Immature natural killer cell (primary cell): ENCODE measurements around the gene CHRNA4. TPM values are rescaled to one million over a fixed set of nuclear protein-coding genes. Genes with fewer than 3 reads are reported as not detected.

Source experiments
- DNase-seq, 3 donors: peaks; one replicate each; pipeline ENCODE4 v3.0.0; 2022; ENCODE audit warnings: mixed read lengths in 1 of 3
- H3K27ac Mint-ChIP-seq, 6 donors: one replicate each; pipeline ENCODE4 v1.8.0; 2020; ENCODE audit warnings: mixed read lengths in 6 of 6, mild to moderate bottlenecking in 5 of 6, inconsistent platforms in 4 of 6, moderate library complexity in 3 of 6
- H3K27me3 Mint-ChIP-seq, 3 donors: one replicate each; pipeline ENCODE4 v1.8.0; 2020 to 2021; ENCODE audit warnings: low read depth in 3 of 3, mild to moderate bottlenecking in 3 of 3, mixed read lengths in 3 of 3, moderate library complexity in 3 of 3, inconsistent platforms in 1 of 3
- H3K36me3 Mint-ChIP-seq, 3 donors: one replicate each; pipeline ENCODE4 v1.8.0; 2020; ENCODE audit warnings: mixed read lengths in 3 of 3, inconsistent platforms in 2 of 3, mild to moderate bottlenecking in 2 of 3
- H3K4me1 Mint-ChIP-seq, 2 donors: one replicate each; pipeline ENCODE4 v1.8.0; 2020; ENCODE audit warnings: inconsistent platforms in 2 of 2, mild to moderate bottlenecking in 2 of 2, mixed read lengths in 2 of 2, moderate library complexity in 1 of 2
- H3K4me3 Mint-ChIP-seq, 5 donors: one replicate each; pipeline ENCODE4 v1.8.0; 2020; ENCODE audit warnings: mild to moderate bottlenecking in 5 of 5, mixed read lengths in 5 of 5, inconsistent platforms in 3 of 5, moderate library complexity in 3 of 5
- H3K9me3 Mint-ChIP-seq, 6 donors: one replicate each; pipeline ENCODE4 v1.8.0; 2020; ENCODE audit warnings: mild to moderate bottlenecking in 6 of 6, mixed read lengths in 6 of 6, inconsistent platforms in 4 of 6, moderate library complexity in 3 of 6
- polyA plus RNA-seq, 3 donors: library from polyadenylated mRNA; unstranded; fragments of 300-500 nt; fragmentation: Illumina TruSeq; gene quantifications; one replicate each; pipeline ENCODE4 v1.2.3, GENCODE V29; 2021

The CHRNA4 gene
- polyA plus RNA-seq, 3 donors from 2014 or later, result not detected

GRCh38 chr20:63368151-63368550 lies 7.0 kb upstream of the CHRNA4 start:
- Mint-ChIP-seq H3K27ac (no peak overlapping the region), H3K36me3 (no peaks in the 10 kb centered on the region), H3K9me3 (no peaks in the 10 kb centered on the region), H3K4me1 (no peaks in the 10 kb centered on the region), H3K4me3 (no peak overlapping the region), H3K27me3 (peaks cover 1 to 5% (median 5%) of the 10 kb centered on the region in 3 donors)
- no peak for DNase-seq

DNA sequence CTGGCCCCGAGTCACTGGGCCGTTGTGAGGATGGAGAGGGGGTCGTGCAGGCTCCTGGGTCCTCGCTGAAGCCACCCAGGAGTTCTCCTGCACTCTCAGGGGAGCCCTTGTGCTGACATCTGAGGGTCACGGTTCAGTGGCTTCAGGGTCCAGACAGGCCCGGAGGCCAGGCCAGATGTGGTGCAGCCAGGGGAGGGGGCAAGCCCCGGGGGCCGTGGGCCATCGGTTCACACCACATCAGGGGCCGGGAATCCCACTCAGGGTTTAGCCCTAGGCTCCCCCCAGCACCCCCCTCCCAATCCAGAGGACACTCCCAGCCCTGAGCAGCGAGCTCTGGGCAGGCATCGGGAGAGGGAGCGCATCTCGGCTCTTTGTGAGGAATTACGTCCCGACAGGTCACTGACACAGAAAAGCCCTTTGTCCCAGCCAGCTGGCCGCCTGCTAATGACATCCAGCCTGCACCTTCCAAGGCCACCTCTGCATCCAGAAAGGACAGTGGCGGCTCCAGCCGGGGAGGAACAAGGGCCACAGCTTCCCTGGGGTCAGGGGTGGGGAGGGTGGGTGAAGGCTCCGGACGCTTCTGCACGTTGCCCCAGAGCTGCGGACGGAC lies 6.4 kb upstream of the CHRNA4 start:
- Mint-ChIP-seq H3K4me1 (peaks cover 0 to under 1% of the 10 kb centered on the region in 2 donors), H3K4me3 (no peak overlapping the region), H3K27me3 (peaks cover 1 to 5% (median 3%) of the 10 kb centered on the region in 3 donors), H3K36me3 (no peaks in the 10 kb centered on the region), H3K9me3 (no peaks in the 10 kb centered on the region), H3K27ac (no peak overlapping the region)
- DNase-seq, result no peak

- Mint-ChIP-seq H3K27ac (no peak overlapping the region), H3K4me3 (no peak overlapping the region), H3K9me3 (no peaks in the 10 kb centered on the region), H3K36me3 (no peaks in the 10 kb centered on the region), H3K27me3 (peaks cover 3 to 5% (median 4%) of the 10 kb centered on the region in 3 donors), H3K4me1 (peaks cover 0 to 2% of the 10 kb centered on the region in 2 donors)
- DNase-seq, result no peak
Observed at GRCh38 chr20:63366390-63367365, 5.5 kb upstream of the CHRNA4 start.

DNA sequence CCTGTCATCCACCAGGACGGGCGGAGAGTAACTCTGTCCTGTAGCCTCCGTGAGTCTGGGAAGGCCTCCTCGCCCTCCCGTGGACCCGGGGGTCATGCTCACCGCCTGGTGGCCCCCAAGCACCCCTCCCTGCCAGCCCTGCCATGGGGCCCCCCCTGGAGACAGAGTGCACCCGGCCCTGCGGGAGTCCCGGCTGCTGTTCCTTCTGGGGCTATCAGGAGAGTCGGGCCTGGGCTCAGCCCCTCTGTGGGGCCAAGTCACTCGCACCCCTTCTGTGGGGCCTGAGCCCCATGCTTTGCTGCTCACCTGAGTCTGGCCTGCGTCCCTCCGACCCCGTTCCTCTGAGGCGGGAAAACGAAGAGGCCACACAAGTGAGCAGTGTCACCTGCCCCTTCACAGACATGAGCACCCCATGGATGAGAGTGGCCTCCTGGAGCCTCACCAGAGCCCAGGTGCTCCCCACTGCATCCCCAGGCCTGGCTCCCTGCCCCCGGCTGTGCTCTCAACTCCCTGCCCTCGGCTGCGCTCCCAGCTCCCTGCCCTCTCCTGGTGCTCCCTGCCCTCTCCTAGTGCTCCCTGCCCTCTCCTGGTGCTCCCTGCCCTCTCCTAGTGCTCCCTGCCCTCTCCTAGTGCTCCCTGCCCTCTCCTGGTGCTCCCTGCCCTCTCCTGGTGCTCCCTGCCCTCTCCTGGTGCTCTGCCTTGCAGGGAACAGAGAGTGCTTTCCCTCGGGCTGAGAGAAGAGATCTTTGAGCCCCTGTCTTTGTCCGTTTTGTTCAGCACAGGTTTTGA lies 4.6 kb upstream of the CHRNA4 start:
- Mint-ChIP-seq H3K4me3 (no peak overlapping the region), H3K9me3 (no peaks in the 10 kb centered on the region), H3K27ac (no peak overlapping the region), H3K4me1 (peaks cover 0 to 2% of the 10 kb centered on the region in 2 donors), H3K27me3 (peaks cover 3 to 5% (median 4%) of the 10 kb centered on the region in 3 donors), H3K36me3 (no peaks in the 10 kb centered on the region)
- no peak for DNase-seq

DNA sequence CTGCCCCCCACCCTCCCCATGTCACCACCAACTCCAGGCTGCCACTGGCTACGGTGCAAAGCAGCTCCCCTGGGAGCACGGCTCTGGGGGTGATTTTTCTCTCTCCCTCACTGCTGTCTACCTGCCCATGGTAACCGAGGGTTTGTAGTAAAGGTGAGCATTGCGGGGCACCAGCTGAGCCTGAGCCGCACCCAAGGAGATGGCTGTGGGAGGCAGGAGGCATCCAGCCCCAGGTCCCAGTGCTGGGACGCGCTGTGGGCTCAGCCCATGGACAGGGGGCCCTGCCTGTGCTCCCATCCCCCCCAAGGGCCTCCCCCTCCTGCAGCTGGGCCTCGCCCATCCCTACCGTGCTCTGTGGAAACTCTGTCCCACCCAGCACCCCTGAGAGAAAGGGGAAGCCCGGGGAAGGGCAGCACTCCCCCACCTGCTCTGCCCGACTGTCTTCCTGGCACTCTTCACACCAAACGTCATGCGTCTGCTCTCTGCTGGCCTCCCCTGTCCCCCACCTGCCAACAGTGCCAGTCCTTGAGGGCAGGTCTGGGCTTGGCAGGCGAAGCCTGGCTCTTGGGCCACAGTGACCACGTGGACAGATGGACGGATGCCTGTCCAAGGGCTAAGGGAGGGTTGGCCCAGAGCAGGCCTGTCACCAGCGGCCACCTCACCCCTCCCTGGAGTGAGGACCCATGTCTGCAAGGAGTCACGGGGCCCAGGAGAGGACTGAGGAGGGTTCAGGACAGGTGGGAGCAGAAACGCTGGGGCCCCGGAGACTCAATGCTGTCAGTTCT lies 3.8 kb upstream of the CHRNA4 start:
- Mint-ChIP-seq H3K27me3 (peaks cover 3 to 5% (median 4%) of the 10 kb centered on the region in 3 donors), H3K4me3 (no peak overlapping the region), H3K27ac (no peak overlapping the region), H3K4me1 (peaks cover 0 to 2% of the 10 kb centered on the region in 2 donors), H3K36me3 (no peaks in the 10 kb centered on the region), H3K9me3 (no peaks in the 10 kb centered on the region)
- DNase-seq, result no peak

DNA sequence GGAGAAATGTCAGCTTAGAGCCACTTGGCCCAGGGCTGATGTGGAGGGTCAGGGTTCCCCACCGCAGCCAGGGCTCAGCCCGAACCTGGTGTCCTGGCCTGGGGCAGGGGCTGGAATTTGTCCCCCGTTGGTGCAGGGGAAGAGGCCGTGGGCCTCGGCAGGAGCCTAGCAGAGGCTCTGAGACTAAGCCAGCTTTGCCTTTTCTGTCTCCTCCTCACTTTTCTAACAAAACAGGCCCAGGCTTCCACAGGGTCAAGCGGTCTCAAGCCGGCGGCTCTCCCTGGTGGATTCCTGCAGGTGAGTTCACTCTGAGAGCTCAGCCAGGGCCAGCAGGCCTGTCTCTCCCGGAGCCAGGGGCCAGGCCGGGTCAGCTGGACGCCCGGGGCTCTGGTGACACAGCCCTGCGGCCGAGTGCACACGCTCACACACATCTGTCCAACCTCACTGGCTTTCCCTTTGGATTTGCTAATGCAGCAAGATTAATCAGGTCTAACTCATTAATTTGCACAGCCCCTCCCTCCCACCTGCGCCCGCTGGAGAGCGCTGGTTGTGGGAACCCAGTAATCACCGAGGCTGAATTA lies 2.9 kb upstream of the CHRNA4 start:
- H3K4me1 Mint-ChIP-seq, result peaks cover 0 to 2% of the 10 kb centered on the region in 2 donors
- DNase-seq, result no peak
- H3K9me3 Mint-ChIP-seq, result no peaks in the 10 kb centered on the region
- H3K36me3 Mint-ChIP-seq, result no peaks in the 10 kb centered on the region
- H3K4me3 Mint-ChIP-seq, result no peak overlapping the region
- H3K27me3 Mint-ChIP-seq, result peaks cover under 1 to 6% (median 4%) of the 10 kb centered on the region in 3 donors
- H3K27ac Mint-ChIP-seq, result no peak overlapping the region

DNA sequence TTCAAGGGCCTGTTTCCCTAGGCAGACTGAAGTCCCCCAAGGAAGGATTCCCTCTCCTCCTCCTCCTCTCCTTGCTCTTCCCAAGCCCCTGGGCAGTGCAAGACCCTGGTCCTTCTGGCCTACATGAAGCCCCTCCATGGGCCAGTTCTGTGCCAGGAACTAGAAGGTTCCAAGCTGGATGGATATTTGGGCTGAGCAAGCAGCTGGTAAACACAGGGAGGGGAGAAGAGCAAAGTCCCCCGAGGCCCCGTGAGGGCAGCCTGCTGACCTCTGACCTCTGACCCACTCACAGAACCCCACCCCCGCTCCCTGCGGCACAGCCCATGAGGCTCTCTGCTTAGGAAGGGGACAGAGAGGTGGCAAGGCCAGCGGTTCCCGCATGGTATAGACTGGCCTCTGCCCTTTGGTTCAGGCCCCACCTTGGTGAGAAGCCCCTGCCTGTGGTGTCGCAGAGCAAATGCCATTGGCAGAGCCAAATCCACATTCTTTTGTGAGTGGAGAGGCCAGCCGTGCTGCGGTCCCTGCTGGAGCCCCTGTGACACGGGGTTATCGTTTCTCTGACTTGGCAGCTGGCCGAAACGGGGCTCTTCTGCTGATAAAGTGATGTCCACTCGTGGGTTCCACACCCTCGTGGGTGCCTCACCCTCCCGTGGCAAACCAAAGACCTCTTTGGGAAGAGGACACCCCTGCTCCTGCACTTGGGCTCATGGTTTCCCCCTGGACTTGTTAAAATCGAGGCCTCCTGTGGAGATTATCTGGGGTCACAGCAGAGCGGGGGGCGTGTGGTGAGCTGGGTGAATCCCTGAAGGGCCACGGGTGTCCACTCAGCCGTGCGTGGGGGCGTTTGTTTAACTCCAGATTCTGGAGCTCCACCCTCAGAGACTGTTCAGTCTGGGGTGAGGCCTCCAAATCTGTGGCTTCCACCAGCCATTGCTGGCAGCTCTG lies 2.1 kb upstream of the CHRNA4 start:
- Mint-ChIP-seq H3K9me3 (no peaks in the 10 kb centered on the region), H3K4me1 (peaks cover 0 to 2% of the 10 kb centered on the region in 2 donors), H3K36me3 (no peaks in the 10 kb centered on the region), H3K27ac (no peak overlapping the region), H3K4me3 (peak overlapping the region in 1 of 5 donors; percentile 20), H3K27me3 (peaks cover 0 to 6% (median 4%) of the 10 kb centered on the region in 3 donors)
- DNase-seq, result no peak

- Mint-ChIP-seq H3K27ac (no peak overlapping the region), H3K4me3 (peak overlapping the region in 1 of 5 donors; percentile 20), H3K27me3 (peaks cover 0 to 6% (median 4%) of the 10 kb centered on the region in 3 donors)
Observed at GRCh38 chr20:63362436-63363009, 1.4 kb upstream of the CHRNA4 start.

GRCh38 chr20:63361519-63362435 lies 628 bp upstream of the CHRNA4 start:
- H3K36me3 Mint-ChIP-seq, result no peaks in the 10 kb centered on the region
- no peak overlapping the region for H3K27ac Mint-ChIP-seq
- peaks cover 0 to 5% (median 2%) of the 10 kb centered on the region in 3 donors for H3K27me3 Mint-ChIP-seq
- H3K9me3 Mint-ChIP-seq, result no peaks in the 10 kb centered on the region
- no peak for DNase-seq
- no peak overlapping the region for H3K4me3 Mint-ChIP-seq
- peaks cover 0 to 2% of the 10 kb centered on the region in 2 donors for H3K4me1 Mint-ChIP-seq

More at GRCh38 chr20:63362436-63363009, 1.4 kb upstream of the CHRNA4 start:
- H3K9me3 Mint-ChIP-seq, result no peaks in the 10 kb centered on the region
- DNase-seq, result no peak
- H3K4me1 Mint-ChIP-seq, result peaks cover 0 to 2% of the 10 kb centered on the region in 2 donors
- H3K36me3 Mint-ChIP-seq, result no peaks in the 10 kb centered on the region

GRCh38 chr20:63359937-63360849 lies 956 bp downstream of the CHRNA4 start:
- H3K36me3 Mint-ChIP-seq, result no peaks in the 10 kb centered on the region
- H3K27ac Mint-ChIP-seq, result no peak overlapping the region
- H3K27me3 Mint-ChIP-seq, result peaks cover 0 to 5% (median 2%) of the 10 kb centered on the region in 3 donors
- no peaks in the 10 kb centered on the region for H3K9me3 Mint-ChIP-seq
- no peak overlapping the region for H3K4me3 Mint-ChIP-seq
- H3K4me1 Mint-ChIP-seq, result peaks cover 0 to 2% of the 10 kb centered on the region in 2 donors
- no peak for DNase-seq
